ENCODE results near the gene TBCA.
"Not testable (repeated sequence)": the region's sequence is repeated elsewhere in the genome, so short reads cannot be mapped to it uniquely, and the experiment has no call there.

Gene TBCA

DNA sequence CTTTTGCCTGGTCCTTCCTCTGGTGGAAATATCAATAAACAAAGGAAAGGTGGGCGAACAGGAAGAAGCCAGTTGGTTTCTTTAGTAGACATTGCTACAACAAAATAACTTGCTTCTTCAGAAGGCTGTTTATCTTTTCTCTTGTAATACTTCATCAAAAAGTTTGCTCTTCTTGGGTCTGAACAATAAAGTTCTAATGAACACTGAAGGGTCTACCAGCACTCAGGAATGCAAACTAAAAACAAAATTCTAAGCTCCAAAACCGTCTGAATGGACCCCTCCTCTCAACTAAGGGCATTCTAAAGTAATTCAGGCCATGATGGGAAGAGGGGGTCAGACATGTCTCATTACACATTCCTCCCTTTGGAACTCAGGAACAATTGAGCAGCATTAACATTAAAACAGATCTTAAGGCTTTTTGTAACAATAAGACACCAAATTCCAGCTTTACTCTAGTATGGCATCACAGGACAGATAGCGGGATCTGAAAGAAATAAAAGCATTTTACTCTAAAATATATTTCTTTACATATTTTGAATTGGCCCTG lies 2.3 kb downstream of the TBCA start:
- no peak for DNase-seq (ENCODE audit: low read depth, low spot score)

DNA sequence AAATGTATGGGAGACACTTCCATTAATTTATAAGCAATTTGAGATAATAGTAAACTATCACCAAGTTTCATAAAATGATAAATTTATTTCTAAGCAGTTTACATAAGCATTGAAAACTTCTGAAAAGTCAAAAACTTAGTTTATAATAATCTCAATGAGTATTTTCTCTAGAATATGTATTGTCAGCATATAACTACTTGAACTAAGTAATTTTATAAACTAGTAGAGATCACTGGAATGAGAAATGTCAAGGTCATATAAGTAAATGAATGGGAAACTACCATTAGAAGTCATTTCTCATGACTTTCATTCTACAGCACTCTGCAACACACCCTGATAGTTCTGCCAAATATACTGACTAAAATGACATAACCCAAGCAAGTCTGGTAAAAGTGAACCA lies 3.4 kb downstream of the TBCA start:
- no peak for DNase-seq (ENCODE audit: low read depth, low spot score)

DNA sequence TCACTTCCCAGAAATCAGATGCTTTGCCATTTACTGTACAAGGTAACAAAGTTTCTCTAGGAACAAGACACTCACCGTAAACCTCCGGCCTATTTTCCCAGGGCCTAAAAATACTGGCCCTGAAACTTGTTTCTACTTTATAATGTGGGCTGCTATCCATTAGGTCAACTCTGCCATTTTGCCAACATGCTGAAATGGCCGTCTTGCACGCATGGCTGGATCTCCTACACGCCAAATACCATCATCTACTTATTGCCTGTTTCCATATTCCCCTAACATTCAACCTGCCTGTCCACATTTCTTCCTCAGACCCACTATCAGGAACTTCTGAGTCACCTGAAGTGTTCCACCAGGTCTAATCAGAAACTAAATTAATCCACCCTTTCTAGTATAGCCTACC lies 4.7 kb downstream of the TBCA start:
- no peak for DNase-seq (ENCODE audit: low read depth, low spot score)

DNA sequence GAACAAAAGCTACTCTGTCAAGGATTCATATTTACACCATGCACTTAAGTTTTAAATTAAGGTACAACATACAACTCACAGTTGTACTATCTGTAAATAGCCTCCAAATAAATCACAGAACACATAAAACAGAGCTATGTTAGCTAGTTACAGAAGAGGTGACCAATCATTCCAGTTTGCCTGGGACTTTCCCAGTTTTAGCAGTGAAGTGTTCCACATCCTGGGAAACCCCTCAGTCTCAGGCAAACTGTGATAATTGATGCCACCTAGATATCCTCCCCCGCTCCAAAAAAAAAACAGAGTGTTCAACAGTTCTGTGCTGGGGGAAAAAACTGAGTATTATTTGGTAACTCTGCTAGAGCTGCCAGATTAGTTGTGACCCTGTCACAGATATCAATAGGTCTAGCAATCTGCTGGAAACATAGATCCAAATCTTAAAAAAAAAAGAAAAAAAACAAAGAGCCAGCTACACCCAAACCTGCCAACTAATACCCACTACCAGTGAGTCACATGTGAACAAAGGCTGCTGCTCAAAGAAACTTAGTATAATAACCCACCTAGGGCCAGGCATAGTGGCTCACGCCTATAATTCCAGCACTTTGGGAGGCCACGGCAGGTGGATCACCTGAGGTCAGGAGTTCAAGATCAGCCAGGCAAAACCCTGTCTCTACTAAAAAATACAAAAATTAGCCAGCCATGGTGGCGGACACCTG lies 5.7 kb downstream of the TBCA start:
- DNase-seq (ENCODE audit: low read depth, low spot score) = no peak

DNA sequence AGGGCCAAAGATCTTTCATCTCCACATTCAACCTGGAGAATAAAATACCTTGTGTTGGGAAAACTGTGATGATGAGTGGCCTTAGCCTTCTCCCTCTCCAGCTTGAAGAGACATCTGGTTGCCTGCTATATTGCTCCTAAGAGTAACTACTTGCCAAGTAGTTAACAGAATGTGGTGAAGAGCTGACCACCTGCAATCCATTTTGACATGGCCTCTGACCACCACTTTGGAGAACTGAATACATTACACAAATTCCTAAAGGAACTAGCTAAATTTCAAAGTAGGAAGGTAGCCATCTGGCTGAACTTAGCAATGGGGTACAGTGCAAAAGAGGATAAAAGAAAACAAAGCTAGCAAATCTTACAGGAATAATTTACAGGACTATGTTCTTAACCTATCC lies 7.2 kb downstream of the TBCA start:
- DNase-seq (ENCODE audit: low read depth, low spot score) = no peak

DNA sequence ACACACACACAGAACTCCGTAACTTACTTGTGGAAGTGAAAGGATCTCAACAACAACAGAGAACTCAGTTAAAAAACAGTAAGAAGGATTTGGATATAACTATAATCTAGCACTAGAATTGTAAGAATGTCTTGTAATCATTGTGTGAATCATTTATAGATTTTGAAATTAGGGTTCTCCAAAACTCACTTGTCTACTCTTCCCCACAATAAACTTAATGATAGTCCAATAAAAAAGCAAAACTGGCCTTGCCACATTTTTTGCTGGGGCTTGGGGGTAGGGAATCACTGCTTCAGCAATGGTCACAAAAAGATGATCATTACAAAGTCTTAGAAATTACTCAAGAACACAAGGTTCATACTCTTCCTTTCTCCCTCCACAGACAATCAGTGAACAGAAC lies 8.8 kb downstream of the TBCA start:
- no peak for DNase-seq (ENCODE audit: low read depth, low spot score)

DNA sequence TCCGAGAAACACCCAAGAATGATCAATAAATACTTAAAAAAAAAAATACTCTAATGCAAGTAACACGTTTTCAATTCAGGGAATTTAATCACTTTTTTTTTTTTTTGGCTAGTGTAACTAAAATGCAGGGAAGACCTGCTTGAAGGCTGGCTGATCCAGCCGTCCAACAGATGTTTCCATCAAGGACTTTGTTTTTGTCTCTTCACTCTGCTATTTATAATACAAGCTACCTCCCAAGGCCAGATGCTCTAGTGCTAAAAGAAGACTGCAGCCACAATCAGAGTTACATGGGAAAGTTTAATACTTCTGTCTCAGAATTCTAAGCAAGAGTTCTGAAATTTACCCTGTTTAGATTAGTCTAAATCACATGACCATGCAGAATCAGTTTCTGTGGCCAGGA lies 14.5 kb downstream of the TBCA start:
- DNase-seq (ENCODE audit: low read depth, low spot score) = no peak

DNA sequence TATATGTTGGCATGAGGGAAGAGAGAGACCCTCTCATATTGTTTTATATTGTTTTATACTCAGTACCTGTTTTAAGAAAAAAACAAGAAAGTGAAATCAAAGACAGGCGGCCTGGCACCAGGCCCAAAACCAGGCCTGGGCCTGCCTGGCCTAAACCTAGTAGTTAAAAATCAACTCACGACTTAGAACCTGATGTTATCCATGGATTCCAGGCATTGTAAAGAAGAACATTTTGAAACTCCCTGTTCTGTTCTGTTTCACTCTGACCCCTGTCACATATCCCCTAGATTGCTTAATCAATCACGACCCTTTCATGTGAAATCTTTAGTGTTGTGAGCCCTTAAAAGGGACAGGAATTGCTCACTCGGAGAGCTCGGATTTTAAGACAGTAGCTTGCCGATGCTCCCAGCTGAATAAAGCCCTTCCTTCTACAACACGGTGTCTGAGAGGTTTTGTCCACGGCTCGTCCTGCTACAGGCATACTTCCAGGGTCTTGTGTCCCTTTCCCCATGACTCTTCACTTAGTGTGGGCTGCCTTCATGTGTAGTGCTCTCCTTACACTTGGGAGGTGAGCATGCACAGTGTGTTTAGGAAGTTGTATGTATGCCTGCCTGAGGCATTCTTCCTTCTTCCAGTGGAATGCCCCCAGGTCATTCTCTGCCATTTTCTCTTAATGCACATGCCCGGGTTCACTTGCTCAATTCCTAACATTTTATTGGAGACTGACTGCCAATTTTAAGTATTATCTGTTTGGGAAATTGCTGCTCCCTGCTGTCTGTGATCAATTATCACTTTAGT lies 17.8 kb downstream of the TBCA start:
- DNase-seq (ENCODE audit: low read depth, low spot score) = no peak

DNA sequence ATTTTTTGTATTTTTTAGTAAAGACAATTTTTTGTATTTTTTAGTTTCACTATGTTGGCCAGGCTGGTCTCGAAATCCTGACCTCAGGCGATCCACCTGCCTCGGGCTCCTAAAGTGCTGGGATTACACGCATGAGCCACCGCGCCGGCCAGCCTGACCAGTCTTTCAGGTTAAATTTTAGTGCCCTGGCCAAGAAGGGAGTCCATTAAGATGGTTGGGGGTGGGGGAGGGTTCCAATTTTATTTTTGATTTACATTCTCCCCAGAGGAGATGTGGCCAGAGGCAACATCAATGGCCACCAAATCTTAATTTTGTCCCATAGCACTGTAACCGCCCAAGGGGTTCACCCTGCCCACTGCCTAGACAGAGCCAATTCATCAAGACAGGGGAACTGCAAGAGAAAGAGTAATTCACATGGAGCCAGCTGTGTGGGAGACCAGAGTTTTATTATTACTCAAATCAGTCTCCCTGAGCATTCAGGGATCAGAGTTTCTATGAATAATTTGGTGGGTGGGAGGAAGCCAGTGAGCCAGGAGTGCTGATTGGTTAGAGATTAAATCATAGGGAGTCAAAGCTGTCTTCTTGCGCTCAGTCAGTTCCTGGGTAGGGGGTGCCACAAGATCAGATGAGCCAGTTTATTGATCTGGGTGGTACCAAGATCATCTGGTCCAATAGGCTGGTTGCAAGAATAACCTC lies 24.7 kb downstream of the TBCA start:
- no peak for DNase-seq (ENCODE audit: low read depth, low spot score)

DNA sequence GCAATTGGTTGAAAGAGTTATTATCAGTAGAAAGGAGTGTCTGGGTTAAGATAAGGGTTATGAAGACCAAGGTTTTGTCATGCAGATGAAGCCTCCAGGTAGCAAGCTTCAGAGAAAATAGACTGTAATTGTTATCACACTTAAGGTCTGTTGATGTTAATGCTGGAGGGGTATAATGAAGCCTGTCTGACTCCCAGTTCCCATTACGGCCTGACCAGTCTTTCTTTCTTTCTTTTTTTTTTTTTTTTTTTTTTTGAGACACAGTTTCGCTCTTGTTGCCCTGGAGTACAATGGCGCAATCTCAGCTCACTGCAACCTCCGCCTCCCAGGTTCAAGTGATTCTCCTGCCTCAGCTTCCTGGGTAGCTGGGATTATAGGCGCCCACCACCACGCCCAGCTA lies 25.2 kb downstream of the TBCA start:
- DNase-seq (ENCODE audit: low read depth, low spot score) = not testable (repeated sequence)

DNA sequence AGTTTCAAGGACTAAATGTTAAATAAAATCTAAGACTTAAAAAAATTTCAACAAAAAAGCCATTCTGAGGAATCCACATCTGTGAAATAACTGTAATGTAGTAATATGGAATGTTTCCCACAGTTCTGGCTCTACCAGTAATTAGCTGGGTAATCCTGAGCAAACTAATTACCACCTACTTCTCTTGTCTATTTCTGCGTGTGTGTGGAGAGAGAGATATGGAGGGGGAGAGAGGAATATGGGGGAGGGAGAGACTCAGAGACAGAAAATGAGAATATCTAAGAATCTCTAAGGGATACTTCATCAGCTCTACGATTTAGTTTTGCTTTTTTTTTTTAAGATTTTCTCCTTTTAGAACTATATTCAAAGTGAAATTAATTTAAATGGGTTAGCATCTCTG lies 28.0 kb downstream of the TBCA start:
- no peak for DNase-seq (ENCODE audit: low read depth, low spot score)

DNA sequence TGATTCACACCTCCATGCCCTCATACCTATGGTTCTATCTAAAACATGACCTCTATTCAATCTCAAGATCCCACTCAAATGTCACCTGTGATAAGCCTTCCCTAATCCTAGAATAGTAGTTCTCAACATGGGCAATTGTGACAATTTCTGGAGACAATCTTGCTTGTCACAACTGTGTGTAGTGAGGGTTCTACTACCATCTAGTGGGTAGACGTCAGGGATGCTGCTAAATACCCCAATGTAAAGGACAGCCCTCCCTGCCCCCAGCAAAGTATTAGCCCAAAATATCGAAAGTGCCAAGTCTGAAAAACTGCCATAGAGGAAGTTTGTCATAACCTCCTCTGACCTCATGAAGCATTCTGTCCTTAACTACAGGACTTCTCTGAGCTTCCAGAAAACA lies 32.0 kb downstream of the TBCA start:
- DNase-seq (ENCODE audit: low read depth, low spot score) = no peak

DNA sequence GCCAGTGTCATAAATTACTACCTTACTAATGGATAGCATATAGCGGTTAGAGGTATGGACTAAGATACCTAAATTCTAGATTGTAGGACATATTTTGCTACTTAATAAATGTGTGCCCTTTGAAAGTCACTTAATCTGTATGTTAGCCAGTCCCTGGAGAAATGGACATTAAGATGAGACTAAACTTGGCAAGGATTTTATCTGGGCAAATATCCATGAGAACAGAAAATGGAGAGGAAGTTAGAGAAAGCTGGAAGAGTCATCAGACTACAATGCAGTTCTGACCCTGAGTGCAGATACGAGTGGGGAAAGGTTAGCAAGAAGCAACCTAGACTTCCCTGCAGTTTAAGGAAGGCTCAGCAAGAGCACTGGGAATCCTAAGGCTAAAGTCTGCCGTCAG lies 33.0 kb downstream of the TBCA start:
- no peak for DNase-seq (ENCODE audit: low read depth, low spot score)

DNA sequence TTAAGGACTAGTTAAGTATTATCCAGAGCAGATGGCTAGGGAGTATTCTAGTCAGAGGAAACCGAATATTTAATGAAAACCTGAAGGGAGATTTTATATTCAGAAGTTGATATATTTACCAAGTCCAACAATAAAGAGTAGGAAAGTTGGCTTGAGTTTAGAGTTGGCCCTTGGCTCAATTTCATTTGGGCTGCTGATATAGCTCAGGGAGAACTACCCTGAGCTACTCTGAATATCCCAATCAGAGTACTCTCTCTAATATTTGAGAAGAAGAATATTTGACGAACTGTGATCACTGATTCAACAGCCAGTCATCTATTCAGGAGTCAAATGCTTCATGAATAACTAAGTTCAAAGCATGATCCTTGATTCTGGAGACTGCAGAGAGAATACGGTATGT lies 34.5 kb downstream of the TBCA start:
- no peak for DNase-seq (ENCODE audit: low read depth, low spot score)

DNA sequence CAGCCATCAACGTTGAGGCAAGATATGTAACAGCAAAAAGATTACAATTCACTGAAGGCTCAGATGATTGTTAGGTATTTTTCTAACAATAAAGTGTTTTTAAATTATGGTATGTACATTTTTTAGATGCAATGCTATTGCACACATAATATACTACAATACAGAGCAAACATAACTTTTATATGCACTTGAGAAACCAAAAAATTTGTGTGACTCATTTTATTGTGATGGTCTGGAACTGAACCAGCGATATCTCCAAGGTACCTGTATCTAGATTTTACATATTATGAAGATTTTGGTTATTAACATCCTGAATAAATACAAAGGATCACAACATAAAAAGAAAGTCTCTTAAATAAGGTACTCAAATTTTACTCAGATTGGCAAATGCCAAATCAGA lies 41.3 kb downstream of the TBCA start:
- no peak for DNase-seq (ENCODE audit: low read depth, low spot score)

DNA sequence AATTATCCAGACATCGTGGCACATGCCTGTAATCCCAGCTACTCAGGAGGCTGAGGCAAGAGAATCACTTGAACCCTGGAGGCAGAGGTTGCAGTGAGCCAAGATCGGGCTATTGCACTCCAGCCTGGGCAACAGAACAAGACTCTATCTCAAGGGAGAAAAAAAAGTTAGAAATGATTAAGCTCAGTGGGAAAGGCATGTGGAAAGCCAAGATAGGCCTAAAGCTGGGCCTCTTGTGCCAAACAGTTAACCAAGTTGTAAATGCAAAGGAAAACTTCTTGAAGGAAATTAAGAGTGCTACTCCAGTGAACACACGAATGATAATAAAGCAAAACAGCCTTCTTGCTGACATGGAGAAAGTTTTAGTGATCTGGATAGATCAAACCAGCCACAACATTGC lies 43.0 kb downstream of the TBCA start:
- DNase-seq (ENCODE audit: low read depth, low spot score) = no peak

DNA sequence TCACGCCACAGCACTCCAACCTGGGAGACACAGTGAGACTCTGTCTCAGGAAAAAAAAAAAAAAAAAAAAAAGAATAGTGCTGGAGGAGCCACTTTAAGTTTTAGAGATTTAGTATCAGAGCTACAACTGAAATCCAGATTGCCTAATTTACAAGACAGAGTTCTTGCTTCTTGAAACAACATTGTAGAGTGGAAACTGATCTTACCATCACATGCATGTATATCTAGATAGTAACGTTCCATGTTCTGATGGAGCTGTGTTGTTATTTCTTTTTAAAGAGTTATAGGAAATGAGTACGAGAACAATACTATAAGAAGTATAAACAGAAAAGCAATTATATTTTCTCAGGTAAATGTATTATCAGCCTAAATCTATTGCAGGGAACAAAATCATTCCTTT lies 48.9 kb downstream of the TBCA start:
- DNase-seq (ENCODE audit: low read depth, low spot score) = no peak

DNA sequence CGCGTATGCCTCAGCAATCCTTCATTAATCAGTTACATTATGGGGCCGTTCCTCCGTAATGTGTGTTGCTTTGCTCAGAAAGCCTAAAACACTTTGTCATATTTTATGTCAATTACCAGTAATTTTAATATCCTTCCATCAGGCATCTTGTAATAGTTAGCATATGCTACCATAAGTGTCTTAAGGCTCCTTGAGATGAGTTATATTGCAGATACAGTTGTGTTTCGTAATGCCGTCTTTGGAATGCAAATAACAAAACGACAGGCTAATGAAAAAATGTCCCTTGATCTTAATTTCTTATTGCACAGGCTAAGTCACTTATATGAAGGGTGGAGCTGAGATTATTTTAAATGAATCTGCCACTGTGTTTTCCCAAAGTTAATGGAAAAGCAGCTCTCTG lies 50.5 kb downstream of the TBCA start:
- no peak for DNase-seq (ENCODE audit: low read depth, low spot score)

DNA sequence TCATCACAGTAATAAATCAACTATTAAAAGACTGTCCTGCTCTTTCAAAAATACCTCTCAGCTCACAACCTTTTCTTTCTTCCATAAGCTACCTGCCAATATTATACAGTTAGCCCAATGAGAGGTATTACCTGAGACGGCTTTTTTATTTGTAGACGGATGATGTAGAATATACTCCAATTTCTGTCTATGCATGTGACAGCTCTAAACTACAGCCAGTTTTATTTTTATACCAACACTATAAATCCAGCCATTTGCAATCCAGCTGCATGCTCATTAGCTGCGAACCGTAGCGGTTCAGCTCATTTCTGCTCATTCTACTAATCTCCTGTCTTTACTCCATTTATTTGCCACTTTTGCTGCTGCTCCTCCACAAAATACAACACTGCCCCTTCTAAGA lies 51.2 kb downstream of the TBCA start:
- no peak for DNase-seq (ENCODE audit: low read depth, low spot score)

DNA sequence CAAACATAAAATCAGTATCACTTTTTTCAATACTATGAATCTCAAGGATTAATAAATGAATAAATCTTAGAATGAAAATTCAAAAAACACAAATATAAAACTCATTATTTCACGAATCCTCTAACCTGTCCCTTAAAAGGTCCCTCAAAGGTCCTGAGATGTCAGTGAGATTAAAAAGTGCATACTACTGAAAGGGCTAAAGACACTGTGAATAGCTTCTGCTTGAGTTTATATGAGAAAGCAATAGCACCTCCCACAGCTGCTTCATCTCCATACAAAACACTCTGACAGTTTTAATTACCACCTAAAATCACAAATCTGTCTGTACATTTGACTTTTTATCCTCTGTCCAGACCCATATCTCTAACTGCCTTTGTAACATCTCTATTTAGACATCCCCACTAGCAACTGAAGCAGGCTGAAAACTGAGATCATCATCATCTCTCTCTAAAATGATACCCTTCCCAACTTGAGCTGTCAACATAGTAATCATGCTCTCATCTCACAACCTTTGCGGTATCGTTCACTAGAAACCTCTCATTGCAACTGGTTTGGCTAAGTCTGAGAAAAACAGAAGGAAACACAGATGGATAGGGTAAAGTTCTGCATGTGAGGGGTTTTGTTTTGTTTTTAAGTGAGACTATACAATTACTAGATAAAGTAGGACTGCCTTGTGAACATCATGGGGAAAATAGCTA lies 56.3 kb downstream of the TBCA start:
- DNase-seq (ENCODE audit: low read depth, low spot score) = no peak

DNA sequence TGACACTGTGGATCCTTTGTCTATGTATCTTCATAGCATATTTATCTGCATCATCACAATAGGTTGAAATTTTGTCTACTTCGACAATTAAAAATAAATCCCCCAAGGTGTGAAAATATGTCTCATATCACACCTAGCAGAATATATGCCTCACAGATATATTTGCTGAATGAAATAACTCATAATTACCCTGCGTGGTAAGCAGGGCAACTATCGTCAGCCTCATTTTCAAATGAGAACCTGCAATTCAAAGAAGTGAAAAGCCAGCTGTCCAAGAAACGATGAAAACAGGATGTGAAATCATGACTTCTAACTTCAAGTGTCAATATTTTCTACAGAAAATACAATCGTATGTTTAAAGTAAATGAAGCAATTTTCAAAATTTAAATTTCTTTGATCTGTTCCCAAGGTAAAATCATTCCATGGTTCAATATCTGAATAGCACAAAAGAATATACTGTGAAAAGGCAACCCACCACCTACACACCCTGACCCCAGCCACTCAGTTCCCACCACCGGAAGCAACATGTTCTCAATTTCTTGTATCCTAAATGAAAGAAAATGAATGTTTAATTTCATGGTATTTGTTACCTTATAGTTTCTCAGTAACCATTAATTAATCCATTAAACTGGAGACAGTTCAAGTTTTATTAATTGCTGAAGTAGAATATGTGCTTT lies 57.1 kb downstream of the TBCA start:
- DNase-seq (ENCODE audit: low read depth, low spot score) = no peak
